ENCODE data around the gene CCR6. TPM values are rescaled to one million over a fixed set of nuclear protein-coding genes. Genes with fewer than 3 reads are reported as not detected.

CCR6 gene
- total RNA-seq, 1 experiment from 2014 or later = not detected

GRCh38 chr6:167089243-167090142, 33.4 kb upstream of the CCR6 start:
- Mint-ChIP-seq H3K27me3 (ENCODE audit: insufficient read depth, unreplicated experiment) (no peaks in the 10 kb centered on the region), H3K9me3 (ENCODE audit: unreplicated experiment) (no peaks in the 10 kb centered on the region), H3K36me3 (ENCODE audit: insufficient read depth, unreplicated experiment) (no peaks in the 10 kb centered on the region), H3K27ac (ENCODE audit: unreplicated experiment) (no peak overlapping the region), H3K4me1 (ENCODE audit: low read depth, unreplicated experiment) (no peaks in the 10 kb centered on the region), H3K4me3 (ENCODE audit: unreplicated experiment) (no peak overlapping the region)
- no peak overlapping the region for H3K4me3 ChIP-seq (ENCODE audit: low read depth, low read length)
- CTCF ChIA-PET = no interaction called here
- H3K4me1 ChIP-seq = no peaks in the 10 kb centered on the region
- H3K27me3 ChIP-seq (replicated peaks; ENCODE audit: control insufficient read depth, insufficient read depth, low read length) = no peaks in the 10 kb centered on the region
- TF ChIP-seq CTCF (IDR thresholded peaks at IDR 0.05; ENCODE audit: insufficient read depth in 1 of 2, low read depth in 1 of 2, low read length in 1 of 2, severe bottlenecking in 1 of 2, unreplicated experiment in 1 of 2) = no peak
- no TSS peak for BruUV-seq (replicated peaks)
- H3K9me3 ChIP-seq = no peaks in the 10 kb centered on the region
- intact Hi-C loops (cut with micrococcal nuclease; ENCODE audit: unreplicated experiment) = no loop called here
- DNase-seq = no peak
- H3K36me3 ChIP-seq (ENCODE audit: control insufficient read depth, insufficient read depth, low read length) = no peaks in the 10 kb centered on the region
- POLR2A ChIA-PET = no interaction called here

- DNase-seq = no peak
- Mint-ChIP-seq H3K27ac (ENCODE audit: unreplicated experiment) (no peak overlapping the region), H3K27me3 (ENCODE audit: insufficient read depth, unreplicated experiment) (no peaks in the 10 kb centered on the region), H3K4me1 (ENCODE audit: low read depth, unreplicated experiment) (no peaks in the 10 kb centered on the region), H3K4me3 (ENCODE audit: unreplicated experiment) (no peak overlapping the region), H3K36me3 (ENCODE audit: insufficient read depth, unreplicated experiment) (no peaks in the 10 kb centered on the region), H3K9me3 (ENCODE audit: unreplicated experiment) (no peaks in the 10 kb centered on the region)
- no peaks in the 10 kb centered on the region for H3K4me1 ChIP-seq
- H3K36me3 ChIP-seq (ENCODE audit: control insufficient read depth, insufficient read depth, low read length) = no peaks in the 10 kb centered on the region
- intact Hi-C loops (cut with micrococcal nuclease; ENCODE audit: unreplicated experiment) = no loop called here
- POLR2A ChIA-PET = no interaction called here
- no TSS peak for BruUV-seq (replicated peaks)
- no peaks in the 10 kb centered on the region for H3K27me3 ChIP-seq (replicated peaks; ENCODE audit: control insufficient read depth, insufficient read depth, low read length)
- no peak overlapping the region for H3K4me3 ChIP-seq (ENCODE audit: low read depth, low read length)
- H3K9me3 ChIP-seq = no peaks in the 10 kb centered on the region
- CTCF ChIA-PET = no interaction called here
- TF ChIP-seq CTCF (IDR thresholded peaks at IDR 0.05; ENCODE audit: insufficient read depth in 1 of 2, low read depth in 1 of 2, low read length in 1 of 2, severe bottlenecking in 1 of 2, unreplicated experiment in 1 of 2) = no peak
These were observed 32.7 kb upstream of the CCR6 start for GRCh38 chr6:167090171-167090570.

GRCh38 chr6:167091026-167091804, 31.7 kb upstream of the CCR6 start:
- Histone ChIP-seq H3K36me3 (ENCODE audit: control insufficient read depth, insufficient read depth, low read length) (no peaks in the 10 kb centered on the region), H3K27me3 (replicated peaks; ENCODE audit: control insufficient read depth, insufficient read depth, low read length) (no peaks in the 10 kb centered on the region), H3K9me3 (no peaks in the 10 kb centered on the region), H3K4me3 (ENCODE audit: low read depth, low read length) (no peak overlapping the region), H3K4me1 (no peaks in the 10 kb centered on the region)
- no TSS peak for BruUV-seq (replicated peaks)
- POLR2A ChIA-PET = no interaction called here
- no peaks in the 10 kb centered on the region for H3K9me3 Mint-ChIP-seq (ENCODE audit: unreplicated experiment)
- intact Hi-C loops (cut with micrococcal nuclease; ENCODE audit: unreplicated experiment) = no loop called here
- no peak for DNase-seq
- CTCF ChIA-PET = no interaction called here
- no peak for TF ChIP-seq CTCF (IDR thresholded peaks at IDR 0.05; ENCODE audit: insufficient read depth in 1 of 2, low read depth in 1 of 2, low read length in 1 of 2, severe bottlenecking in 1 of 2, unreplicated experiment in 1 of 2)
- no peaks in the 10 kb centered on the region for H3K27me3 Mint-ChIP-seq (ENCODE audit: insufficient read depth, unreplicated experiment)
- no peak overlapping the region for H3K27ac Mint-ChIP-seq (ENCODE audit: unreplicated experiment)
- no peak overlapping the region for H3K4me3 Mint-ChIP-seq (ENCODE audit: unreplicated experiment)
- no peaks in the 10 kb centered on the region for H3K4me1 Mint-ChIP-seq (ENCODE audit: low read depth, unreplicated experiment)
- no peaks in the 10 kb centered on the region for H3K36me3 Mint-ChIP-seq (ENCODE audit: insufficient read depth, unreplicated experiment)

Data from Caco-2 (cell line).